ENCODE measurements around the gene FLOT2.

FLOT2 gene

GRCh38 chr17:28891201-28891600 is 6.3 kb downstream of the FLOT2 start:
- Histone ChIP-seq H3K27me3 (replicated peaks; ENCODE audit: insufficient read depth, low read length) (no peaks in the 10 kb centered on the region), H3K9me2 (replicated peaks; ENCODE audit: insufficient read depth, low read length) (no peaks in the 10 kb centered on the region), H2AFZ (ENCODE audit: low read length) (no peak overlapping the region), H3K27ac (ENCODE audit: low read length) (no peak overlapping the region), H3K79me2 (ENCODE audit: low read length) (peaks cover 41% of the 10 kb centered on the region), H4K20me1 (ENCODE audit: insufficient read depth, low read length) (no peaks in the 10 kb centered on the region), H3K4me1 (ENCODE audit: low read length) (peaks cover 35% of the 10 kb centered on the region), H3K36me3 (replicated peaks; ENCODE audit: insufficient read depth, low read length) (no peaks in the 10 kb centered on the region), H3K9me3 (replicated peaks; ENCODE audit: insufficient read depth, low read length) (no peaks in the 10 kb centered on the region), H3K4me2 (ENCODE audit: low read depth, low read length) (no peak overlapping the region), H3K4me3 (ENCODE audit: low read length) (no peak overlapping the region), H3K9ac (ENCODE audit: low read length) (no peak overlapping the region), H3F3A (ENCODE audit: insufficient read depth, low read length) (peaks cover 37% of the 10 kb centered on the region)
- TF ChIP-seq EZH2 (optimal IDR thresholded peaks at IDR 0.05; ENCODE audit: low read depth, low read length) (no peak), EZH2phosphoT487 (IDR thresholded peaks at IDR 0.05; ENCODE audit: low read length) (no peak)
- TF ChIP-seq, protein P1, sequence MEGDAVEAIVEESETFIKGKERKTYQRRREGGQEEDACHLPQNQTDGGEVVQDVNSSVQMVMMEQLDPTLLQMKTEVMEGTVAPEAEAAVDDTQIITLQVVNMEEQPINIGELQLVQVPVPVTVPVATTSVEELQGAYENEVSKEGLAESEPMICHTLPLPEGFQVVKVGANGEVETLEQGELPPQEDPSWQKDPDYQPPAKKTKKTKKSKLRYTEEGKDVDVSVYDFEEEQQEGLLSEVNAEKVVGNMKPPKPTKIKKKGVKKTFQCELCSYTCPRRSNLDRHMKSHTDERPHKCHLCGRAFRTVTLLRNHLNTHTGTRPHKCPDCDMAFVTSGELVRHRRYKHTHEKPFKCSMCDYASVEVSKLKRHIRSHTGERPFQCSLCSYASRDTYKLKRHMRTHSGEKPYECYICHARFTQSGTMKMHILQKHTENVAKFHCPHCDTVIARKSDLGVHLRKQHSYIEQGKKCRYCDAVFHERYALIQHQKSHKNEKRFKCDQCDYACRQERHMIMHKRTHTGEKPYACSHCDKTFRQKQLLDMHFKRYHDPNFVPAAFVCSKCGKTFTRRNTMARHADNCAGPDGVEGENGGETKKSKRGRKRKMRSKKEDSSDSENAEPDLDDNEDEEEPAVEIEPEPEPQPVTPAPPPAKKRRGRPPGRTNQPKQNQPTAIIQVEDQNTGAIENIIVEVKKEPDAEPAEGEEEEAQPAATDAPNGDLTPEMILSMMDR (IDR thresholded peaks at IDR 0.05; ENCODE audit: low read length): no peak
- DNase-seq: no peak

DNA sequence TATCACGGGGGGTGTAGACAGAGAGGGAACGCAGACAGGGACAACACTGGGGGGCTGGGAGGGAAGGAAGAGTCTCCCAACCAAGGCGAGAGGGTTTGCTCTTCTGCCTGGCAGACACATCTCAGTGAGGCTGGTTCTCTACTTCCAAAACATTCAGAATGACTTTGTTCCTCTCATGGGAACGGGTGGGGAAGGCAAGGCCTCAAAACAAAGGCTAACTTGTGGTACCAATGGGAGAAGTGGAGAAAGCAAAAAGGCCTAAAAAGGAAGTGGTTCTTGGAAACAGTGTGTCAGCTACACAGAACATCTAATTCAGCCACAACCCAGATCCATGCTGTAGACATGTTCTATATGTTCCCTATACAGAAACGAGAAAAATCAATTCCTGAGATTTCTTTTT is 7.5 kb downstream of the FLOT2 start:
- no peaks in the 10 kb centered on the region for H4K20me1 ChIP-seq (ENCODE audit: insufficient read depth, low read length)
- no peak overlapping the region for H3K4me2 ChIP-seq (ENCODE audit: low read depth, low read length)
- no peak for DNase-seq

DNA sequence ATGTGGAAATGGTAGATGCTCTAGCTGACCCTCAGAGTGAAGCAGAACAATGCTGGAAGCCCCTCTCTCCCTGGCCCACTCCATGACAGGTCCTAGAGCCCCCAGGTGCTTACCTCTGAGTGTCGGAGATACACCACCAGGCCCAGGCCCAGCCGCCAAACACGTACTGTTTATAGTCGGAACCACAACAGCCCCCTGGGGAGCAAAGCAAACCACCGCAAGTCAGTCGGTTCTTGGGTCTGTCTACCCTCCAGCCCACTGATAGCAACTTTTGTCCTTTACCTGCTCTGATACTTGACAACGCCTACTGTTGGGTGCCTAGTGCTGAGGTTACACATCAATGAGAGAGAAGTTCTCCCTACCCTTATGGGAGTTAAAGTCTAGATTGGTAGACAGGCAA is 8.7 kb downstream of the FLOT2 start:
- Histone ChIP-seq H3K27me3 (replicated peaks; ENCODE audit: insufficient read depth, low read length) (no peaks in the 10 kb centered on the region), H3K79me2 (ENCODE audit: low read length) (peaks cover 27% of the 10 kb centered on the region), H3K4me3 (ENCODE audit: low read length) (no peak overlapping the region), H3K4me2 (ENCODE audit: low read depth, low read length) (no peak overlapping the region), H3K4me1 (ENCODE audit: low read length) (peaks cover 16% of the 10 kb centered on the region), H3F3A (ENCODE audit: insufficient read depth, low read length) (peaks cover 14% of the 10 kb centered on the region), H3K9me3 (replicated peaks; ENCODE audit: insufficient read depth, low read length) (no peaks in the 10 kb centered on the region), H4K20me1 (ENCODE audit: insufficient read depth, low read length) (no peaks in the 10 kb centered on the region), H3K9ac (ENCODE audit: low read length) (no peak overlapping the region), H3K27ac (ENCODE audit: low read length) (no peak overlapping the region), H3K36me3 (replicated peaks; ENCODE audit: insufficient read depth, low read length) (no peaks in the 10 kb centered on the region), H3K9me2 (replicated peaks; ENCODE audit: insufficient read depth, low read length) (no peaks in the 10 kb centered on the region), H2AFZ (ENCODE audit: low read length) (no peak overlapping the region)
- no peak for DNase-seq
- TF ChIP-seq, protein P1 (IDR thresholded peaks at IDR 0.05; ENCODE audit: low read length): no peak
- TF ChIP-seq EZH2 (optimal IDR thresholded peaks at IDR 0.05; ENCODE audit: low read depth, low read length): no peak
- no peak for TF ChIP-seq EZH2phosphoT487 (IDR thresholded peaks at IDR 0.05; ENCODE audit: low read length)

More for the DNA sequence above, 7.5 kb downstream of the FLOT2 start:
- Histone ChIP-seq H3K36me3 (replicated peaks; ENCODE audit: insufficient read depth, low read length) (no peaks in the 10 kb centered on the region), H3F3A (ENCODE audit: insufficient read depth, low read length) (peaks cover 26% of the 10 kb centered on the region), H3K9me3 (replicated peaks; ENCODE audit: insufficient read depth, low read length) (no peaks in the 10 kb centered on the region), H3K9ac (ENCODE audit: low read length) (no peak overlapping the region), H3K4me1 (ENCODE audit: low read length) (peaks cover 25% of the 10 kb centered on the region), H3K27ac (ENCODE audit: low read length) (no peak overlapping the region), H3K4me3 (ENCODE audit: low read length) (no peak overlapping the region), H2AFZ (ENCODE audit: low read length) (no peak overlapping the region), H3K79me2 (ENCODE audit: low read length) (peaks cover 29% of the 10 kb centered on the region), H3K9me2 (replicated peaks; ENCODE audit: insufficient read depth, low read length) (no peaks in the 10 kb centered on the region), H3K27me3 (replicated peaks; ENCODE audit: insufficient read depth, low read length) (no peaks in the 10 kb centered on the region)
- no peak for TF ChIP-seq EZH2 (optimal IDR thresholded peaks at IDR 0.05; ENCODE audit: low read depth, low read length)
- TF ChIP-seq, protein P1 (IDR thresholded peaks at IDR 0.05; ENCODE audit: low read length): no peak
- TF ChIP-seq EZH2phosphoT487 (IDR thresholded peaks at IDR 0.05; ENCODE audit: low read length): no peak
